Activated CD8-positive, alpha-beta T cell treated with anti-CD3 and anti-CD28 coated beads, Interleukin-2, amount 10 ng/mL, durations not matched to agents 7 days and 5 days (primary cell): Measurements from ENCODE around the gene PID1. TPM values are rescaled to one million over a fixed set of nuclear protein-coding genes. Genes with fewer than 3 reads are reported as not detected.

ENCODE experiments used
- ATAC-seq: fragments of 150-1000 bp; cut with Tn5 transposase; one replicate; pipeline ENCODE4 v1.10.0; 2021; ENCODE audit warnings: moderate library complexity
- CTCF ChIA-PET: fragments of 350-600 bp; sonication (Branson Sonifier 250); formaldehyde crosslinking; loops from one replicate; lab custom pipeline; 2021; ENCODE audit warnings: antibody characterized with exemption; lab: Charles Lee
- POLR2A ChIA-PET: fragments of 350-600 bp; sonication (Branson Sonifier 250); formaldehyde crosslinking; loops from one replicate; lab custom pipeline; 2021; ENCODE audit warnings: antibody characterized with exemption; lab: Charles Lee
- DNase-seq: peaks from one replicate; pipeline ENCODE4 v3.0.0-alpha.2; 2020
- H3K27ac Mint-ChIP-seq: one replicate; pipeline ENCODE4 v1.8.0; 2021; ENCODE audit warnings: mild to moderate bottlenecking, mixed read lengths
- H3K27me3 Mint-ChIP-seq: one replicate; pipeline ENCODE4 v1.8.0; 2021; ENCODE audit warnings: low read depth, mixed read lengths
- H3K36me3 Mint-ChIP-seq: one replicate; pipeline ENCODE4 v1.8.0; 2021; ENCODE audit warnings: low read depth, mixed read lengths
- H3K4me1 Mint-ChIP-seq: one replicate; pipeline ENCODE4 v1.8.0; 2021; ENCODE audit warnings: low read depth, mixed read lengths
- H3K4me3 Mint-ChIP-seq: one replicate; pipeline ENCODE4 v1.8.0; 2021; ENCODE audit warnings: mild to moderate bottlenecking, mixed read lengths
- H3K9me3 Mint-ChIP-seq: one replicate; pipeline ENCODE4 v1.8.0; 2022; ENCODE audit warnings: mixed read lengths; ENCODE audit not compliant: insufficient read depth
- total RNA-seq, 2 experiments: library from RNA; stranded (reverse); gene quantifications; one replicate each; pipeline ENCODE4 v1.2.3, GENCODE V29; 2021

Gene PID1
- total RNA-seq, 2 experiments from 2014 or later = not detected

- DNase-seq = no peak
- ChIA-PET CTCF (no interaction called here), POLR2A (no interaction called here)
- H3K27ac Mint-ChIP-seq = no peak overlapping the region
- no peak for ATAC-seq
- no peaks in the 10 kb centered on the region for H3K27me3 Mint-ChIP-seq
- H3K9me3 Mint-ChIP-seq = no peaks in the 10 kb centered on the region
- no peak overlapping the region for H3K4me3 Mint-ChIP-seq
- H3K4me1 Mint-ChIP-seq = no peaks in the 10 kb centered on the region
- no peaks in the 10 kb centered on the region for H3K36me3 Mint-ChIP-seq
Measured at GRCh38 chr2:229050133-229050532, 221.0 kb downstream of the PID1 start.

- ChIA-PET POLR2A (no interaction called here), CTCF (no interaction called here)
- H3K4me1 Mint-ChIP-seq = no peaks in the 10 kb centered on the region
- no peak overlapping the region for H3K4me3 Mint-ChIP-seq
- ATAC-seq (no peak), DNase-seq (no peak)
- H3K27ac Mint-ChIP-seq = no peak overlapping the region
- H3K27me3 Mint-ChIP-seq = no peaks in the 10 kb centered on the region
- H3K9me3 Mint-ChIP-seq = no peaks in the 10 kb centered on the region
- H3K36me3 Mint-ChIP-seq = no peaks in the 10 kb centered on the region
Measured at GRCh38 chr2:229048134-229048533, 223.0 kb downstream of the PID1 start.

GRCh38 chr2:229045671-229046070 is 225.4 kb downstream of the PID1 start:
- no peak overlapping the region for H3K27ac Mint-ChIP-seq
- POLR2A ChIA-PET = no interaction called here
- H3K9me3 Mint-ChIP-seq = no peaks in the 10 kb centered on the region
- H3K4me1 Mint-ChIP-seq = no peaks in the 10 kb centered on the region
- CTCF ChIA-PET = no interaction called here
- ATAC-seq (no peak), DNase-seq (no peak)
- no peaks in the 10 kb centered on the region for H3K36me3 Mint-ChIP-seq
- no peaks in the 10 kb centered on the region for H3K27me3 Mint-ChIP-seq
- H3K4me3 Mint-ChIP-seq = no peak overlapping the region

- ATAC-seq (no peak), DNase-seq (no peak)
- no peaks in the 10 kb centered on the region for H3K9me3 Mint-ChIP-seq
- CTCF ChIA-PET = no interaction called here
- POLR2A ChIA-PET = no interaction called here
- H3K4me1 Mint-ChIP-seq = no peaks in the 10 kb centered on the region
- no peaks in the 10 kb centered on the region for H3K27me3 Mint-ChIP-seq
- H3K4me3 Mint-ChIP-seq = no peak overlapping the region
- no peak overlapping the region for H3K27ac Mint-ChIP-seq
- H3K36me3 Mint-ChIP-seq = no peaks in the 10 kb centered on the region
Measured at GRCh38 chr2:229044581-229044980, 226.5 kb downstream of the PID1 start.

GRCh38 chr2:229043681-229044080 is 227.4 kb downstream of the PID1 start:
- no peak overlapping the region for H3K27ac Mint-ChIP-seq
- ChIA-PET POLR2A (no interaction called here), CTCF (no interaction called here)
- no peak overlapping the region for H3K4me3 Mint-ChIP-seq
- no peaks in the 10 kb centered on the region for H3K9me3 Mint-ChIP-seq
- H3K36me3 Mint-ChIP-seq = no peaks in the 10 kb centered on the region
- no peak for ATAC-seq
- no peak for DNase-seq
- no peaks in the 10 kb centered on the region for H3K4me1 Mint-ChIP-seq
- H3K27me3 Mint-ChIP-seq = no peaks in the 10 kb centered on the region

- no peaks in the 10 kb centered on the region for H3K4me1 Mint-ChIP-seq
- no peaks in the 10 kb centered on the region for H3K36me3 Mint-ChIP-seq
- H3K9me3 Mint-ChIP-seq = no peaks in the 10 kb centered on the region
- no peak overlapping the region for H3K27ac Mint-ChIP-seq
- DNase-seq (no peak), ATAC-seq (no peak)
- no peaks in the 10 kb centered on the region for H3K27me3 Mint-ChIP-seq
- ChIA-PET CTCF (no interaction called here), POLR2A (no interaction called here)
- H3K4me3 Mint-ChIP-seq = no peak overlapping the region
Measured at GRCh38 chr2:229042349-229042748, 228.7 kb downstream of the PID1 start.

- no peak for ATAC-seq
- Mint-ChIP-seq H3K36me3 (no peaks in the 10 kb centered on the region), H3K27ac (no peak overlapping the region), H3K27me3 (no peaks in the 10 kb centered on the region), H3K4me3 (no peak overlapping the region), H3K4me1 (no peaks in the 10 kb centered on the region), H3K9me3 (no peaks in the 10 kb centered on the region)
- CTCF ChIA-PET = no interaction called here
- POLR2A ChIA-PET = no interaction called here
- DNase-seq = no peak
Measured at GRCh38 chr2:229041691-229042090, 229.4 kb downstream of the PID1 start.

GRCh38 chr2:229037621-229038020 is 233.5 kb downstream of the PID1 start:
- no peak for ATAC-seq

GRCh38 chr2:229033816-229034215 is 237.3 kb downstream of the PID1 start:
- H3K36me3 Mint-ChIP-seq = no peaks in the 10 kb centered on the region
- no peaks in the 10 kb centered on the region for H3K27me3 Mint-ChIP-seq
- ATAC-seq = no peak
- ChIA-PET POLR2A (no interaction called here), CTCF (no interaction called here)
- no peak overlapping the region for H3K4me3 Mint-ChIP-seq
- H3K27ac Mint-ChIP-seq = no peak overlapping the region
- DNase-seq = no peak
- H3K4me1 Mint-ChIP-seq = no peaks in the 10 kb centered on the region
- peaks cover 5% of the 10 kb centered on the region for H3K9me3 Mint-ChIP-seq

More at GRCh38 chr2:229037621-229038020, 233.5 kb downstream of the PID1 start:
- Mint-ChIP-seq H3K27ac (no peak overlapping the region), H3K4me3 (no peak overlapping the region), H3K4me1 (no peaks in the 10 kb centered on the region), H3K27me3 (no peaks in the 10 kb centered on the region), H3K9me3 (no peaks in the 10 kb centered on the region), H3K36me3 (no peaks in the 10 kb centered on the region)
- POLR2A ChIA-PET = no interaction called here
- DNase-seq = no peak
- CTCF ChIA-PET = no interaction called here

- no peaks in the 10 kb centered on the region for H3K27me3 Mint-ChIP-seq
- POLR2A ChIA-PET = no interaction called here
- H3K36me3 Mint-ChIP-seq = no peaks in the 10 kb centered on the region
- no peaks in the 10 kb centered on the region for H3K4me1 Mint-ChIP-seq
- H3K4me3 Mint-ChIP-seq = no peak overlapping the region
- no peak overlapping the region for H3K27ac Mint-ChIP-seq
- CTCF ChIA-PET = no interaction called here
- no peak for DNase-seq
- H3K9me3 Mint-ChIP-seq = peaks cover 5% of the 10 kb centered on the region
- no peak for ATAC-seq
Measured at GRCh38 chr2:229032608-229033234, 238.4 kb downstream of the PID1 start.

GRCh38 chr2:229027353-229028105 is 243.6 kb downstream of the PID1 start:
- Mint-ChIP-seq H3K27me3 (no peaks in the 10 kb centered on the region), H3K4me1 (no peaks in the 10 kb centered on the region), H3K36me3 (no peaks in the 10 kb centered on the region), H3K9me3 (peaks cover 10% of the 10 kb centered on the region), H3K27ac (no peak overlapping the region), H3K4me3 (no peak overlapping the region)
- ATAC-seq (no peak), DNase-seq (no peak)
- CTCF ChIA-PET = no interaction called here
- POLR2A ChIA-PET = no interaction called here

- H3K9me3 Mint-ChIP-seq = peaks cover 11% of the 10 kb centered on the region
- ATAC-seq (no peak), DNase-seq (no peak)
- no peaks in the 10 kb centered on the region for H3K36me3 Mint-ChIP-seq
- no peaks in the 10 kb centered on the region for H3K4me1 Mint-ChIP-seq
- no peak overlapping the region for H3K4me3 Mint-ChIP-seq
- ChIA-PET CTCF (no interaction called here), POLR2A (no interaction called here)
- H3K27me3 Mint-ChIP-seq = no peaks in the 10 kb centered on the region
- no peak overlapping the region for H3K27ac Mint-ChIP-seq
Measured at GRCh38 chr2:229025653-229026052, 245.4 kb downstream of the PID1 start.
